ENCODE results near the gene SPACA4.

DNA sequence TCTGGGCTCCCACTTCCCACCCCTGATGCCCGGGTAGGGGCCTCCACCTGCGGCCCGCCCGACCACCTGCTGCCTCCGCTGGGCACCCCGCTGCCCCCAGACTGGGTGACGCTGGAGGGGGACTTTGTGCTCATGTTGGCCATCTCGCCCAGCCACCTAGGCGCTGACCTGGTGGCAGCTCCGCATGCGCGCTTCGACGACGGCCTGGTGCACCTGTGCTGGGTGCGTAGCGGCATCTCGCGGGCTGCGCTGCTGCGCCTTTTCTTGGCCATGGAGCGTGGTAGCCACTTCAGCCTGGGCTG, 22.7 kb downstream of the SPACA4 start:
- TF ChIP-seq, protein P1, sequence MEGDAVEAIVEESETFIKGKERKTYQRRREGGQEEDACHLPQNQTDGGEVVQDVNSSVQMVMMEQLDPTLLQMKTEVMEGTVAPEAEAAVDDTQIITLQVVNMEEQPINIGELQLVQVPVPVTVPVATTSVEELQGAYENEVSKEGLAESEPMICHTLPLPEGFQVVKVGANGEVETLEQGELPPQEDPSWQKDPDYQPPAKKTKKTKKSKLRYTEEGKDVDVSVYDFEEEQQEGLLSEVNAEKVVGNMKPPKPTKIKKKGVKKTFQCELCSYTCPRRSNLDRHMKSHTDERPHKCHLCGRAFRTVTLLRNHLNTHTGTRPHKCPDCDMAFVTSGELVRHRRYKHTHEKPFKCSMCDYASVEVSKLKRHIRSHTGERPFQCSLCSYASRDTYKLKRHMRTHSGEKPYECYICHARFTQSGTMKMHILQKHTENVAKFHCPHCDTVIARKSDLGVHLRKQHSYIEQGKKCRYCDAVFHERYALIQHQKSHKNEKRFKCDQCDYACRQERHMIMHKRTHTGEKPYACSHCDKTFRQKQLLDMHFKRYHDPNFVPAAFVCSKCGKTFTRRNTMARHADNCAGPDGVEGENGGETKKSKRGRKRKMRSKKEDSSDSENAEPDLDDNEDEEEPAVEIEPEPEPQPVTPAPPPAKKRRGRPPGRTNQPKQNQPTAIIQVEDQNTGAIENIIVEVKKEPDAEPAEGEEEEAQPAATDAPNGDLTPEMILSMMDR (IDR thresholded peaks at IDR 0.05) = no peak
- no peak for TF ChIP-seq EZH2 (IDR thresholded peaks at IDR 0.05)
- TF ChIP-seq EZH2phosphoT487 (IDR thresholded peaks at IDR 0.05) = no peak

All from neural progenitor cell (in vitro differentiated cells).